ENCODE results near the gene SF3A2.

DNA sequence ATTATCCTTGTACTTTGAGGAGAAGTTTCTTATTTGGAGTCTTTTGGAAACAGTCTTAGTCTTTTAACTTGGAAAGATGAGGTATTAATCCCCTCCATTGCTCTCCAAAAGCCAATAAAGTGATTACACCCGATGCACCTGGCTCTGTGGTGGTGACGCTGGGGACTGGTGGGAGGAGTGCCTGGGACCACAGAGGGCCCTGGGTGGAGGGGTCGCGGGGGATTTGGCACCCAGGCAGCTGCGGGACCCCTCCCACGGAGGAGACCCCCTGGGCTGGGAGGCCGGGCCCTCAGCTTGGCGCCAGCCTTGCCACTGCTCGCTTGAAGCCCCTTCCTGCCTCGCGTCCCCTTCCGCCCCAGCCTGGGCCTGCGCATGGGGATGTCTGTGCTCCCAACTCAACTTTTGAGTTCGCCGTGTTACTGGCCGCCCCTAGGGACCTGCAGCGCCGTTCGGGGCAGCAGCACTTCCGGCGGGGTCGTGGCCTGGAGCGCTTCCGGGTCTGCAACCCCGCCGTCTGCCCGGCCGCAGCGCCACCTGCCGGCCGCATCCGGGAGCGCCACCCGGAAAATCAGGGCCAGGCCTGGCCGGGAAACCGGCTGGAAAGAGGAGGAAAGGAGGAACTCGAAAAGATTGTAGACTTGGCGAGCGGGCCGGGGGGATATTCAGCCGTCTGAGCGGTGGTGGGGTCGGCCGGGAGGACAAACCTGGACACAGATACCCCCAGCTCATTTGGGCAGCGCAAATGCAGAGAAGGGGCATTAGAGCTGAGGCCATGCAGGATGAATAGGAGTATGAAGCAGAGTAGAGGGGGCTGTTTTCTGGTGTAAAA, 36.9 kb downstream of the SF3A2 start:
- TF ChIP-seq, protein P1, sequence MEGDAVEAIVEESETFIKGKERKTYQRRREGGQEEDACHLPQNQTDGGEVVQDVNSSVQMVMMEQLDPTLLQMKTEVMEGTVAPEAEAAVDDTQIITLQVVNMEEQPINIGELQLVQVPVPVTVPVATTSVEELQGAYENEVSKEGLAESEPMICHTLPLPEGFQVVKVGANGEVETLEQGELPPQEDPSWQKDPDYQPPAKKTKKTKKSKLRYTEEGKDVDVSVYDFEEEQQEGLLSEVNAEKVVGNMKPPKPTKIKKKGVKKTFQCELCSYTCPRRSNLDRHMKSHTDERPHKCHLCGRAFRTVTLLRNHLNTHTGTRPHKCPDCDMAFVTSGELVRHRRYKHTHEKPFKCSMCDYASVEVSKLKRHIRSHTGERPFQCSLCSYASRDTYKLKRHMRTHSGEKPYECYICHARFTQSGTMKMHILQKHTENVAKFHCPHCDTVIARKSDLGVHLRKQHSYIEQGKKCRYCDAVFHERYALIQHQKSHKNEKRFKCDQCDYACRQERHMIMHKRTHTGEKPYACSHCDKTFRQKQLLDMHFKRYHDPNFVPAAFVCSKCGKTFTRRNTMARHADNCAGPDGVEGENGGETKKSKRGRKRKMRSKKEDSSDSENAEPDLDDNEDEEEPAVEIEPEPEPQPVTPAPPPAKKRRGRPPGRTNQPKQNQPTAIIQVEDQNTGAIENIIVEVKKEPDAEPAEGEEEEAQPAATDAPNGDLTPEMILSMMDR (IDR thresholded peaks at IDR 0.05; ENCODE audit: extremely low read depth in 1 of 2, insufficient read depth in 1 of 2, low read depth in 1 of 2, low read length in 2 of 2), result peak; percentile 86 to 97
- TF ChIP-seq POLR2AphosphoS5 (IDR thresholded peaks at IDR 0.05; ENCODE audit: insufficient read depth, low read depth, low read length) (peak; percentile 86), EZH2 (IDR thresholded peaks at IDR 0.05; ENCODE audit: borderline replicate concordance, low read depth, low read length, severe bottlenecking) (no peak), POLR2A (IDR thresholded peaks at IDR 0.05; ENCODE audit: low read depth, low read length) (no peak)

Data from endothelial cell of umbilical vein (primary cell).